ENCODE measurements around the gene CAPN2.

GRCh38 chr1:223709598-223709997, 2.7 kb upstream of the CAPN2 start:
- TF ChIP-seq, protein P1, sequence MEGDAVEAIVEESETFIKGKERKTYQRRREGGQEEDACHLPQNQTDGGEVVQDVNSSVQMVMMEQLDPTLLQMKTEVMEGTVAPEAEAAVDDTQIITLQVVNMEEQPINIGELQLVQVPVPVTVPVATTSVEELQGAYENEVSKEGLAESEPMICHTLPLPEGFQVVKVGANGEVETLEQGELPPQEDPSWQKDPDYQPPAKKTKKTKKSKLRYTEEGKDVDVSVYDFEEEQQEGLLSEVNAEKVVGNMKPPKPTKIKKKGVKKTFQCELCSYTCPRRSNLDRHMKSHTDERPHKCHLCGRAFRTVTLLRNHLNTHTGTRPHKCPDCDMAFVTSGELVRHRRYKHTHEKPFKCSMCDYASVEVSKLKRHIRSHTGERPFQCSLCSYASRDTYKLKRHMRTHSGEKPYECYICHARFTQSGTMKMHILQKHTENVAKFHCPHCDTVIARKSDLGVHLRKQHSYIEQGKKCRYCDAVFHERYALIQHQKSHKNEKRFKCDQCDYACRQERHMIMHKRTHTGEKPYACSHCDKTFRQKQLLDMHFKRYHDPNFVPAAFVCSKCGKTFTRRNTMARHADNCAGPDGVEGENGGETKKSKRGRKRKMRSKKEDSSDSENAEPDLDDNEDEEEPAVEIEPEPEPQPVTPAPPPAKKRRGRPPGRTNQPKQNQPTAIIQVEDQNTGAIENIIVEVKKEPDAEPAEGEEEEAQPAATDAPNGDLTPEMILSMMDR (IDR thresholded peaks at IDR 0.05; ENCODE audit: low read depth, low read length): no peak
- TF ChIP-seq EZH2phosphoT487 (IDR thresholded peaks at IDR 0.05; ENCODE audit: low read depth): no peak
